Neural progenitor cell (in vitro differentiated cells): ENCODE results near the gene ECE2. TPM values are rescaled to one million over a fixed set of nuclear protein-coding genes. Genes with fewer than 3 reads are reported as not detected.

Source experiments
- DNase-seq: peaks from one replicate; pipeline ENCODE4 v3.0.0-alpha.2; 2016; ENCODE audit warnings: low spot score
- H2AFZ ChIP-seq: fragments of 200-600 bp; sonication (generic); replicated peaks from 2 replicates; pipeline ENCODE4 v1.6.1; 2016; ENCODE audit warnings: antibody characterized with exemption
- H3F3A ChIP-seq: fragments of 200-600 bp; sonication (generic); 2 replicates; pipeline ENCODE4 v1.6.1; 2016; ENCODE audit warnings: antibody characterized with exemption, low read depth
- H3K27ac ChIP-seq: fragments of 200-600 bp; sonication (generic); 2 replicates; pipeline ENCODE4 v1.5.1; 2016; ENCODE audit warnings: mild to moderate bottlenecking
- H3K27me3 ChIP-seq: fragments of 200-600 bp; sonication (generic); 2 replicates; pipeline ENCODE4 v1.6.1; 2016; ENCODE audit warnings: mild to moderate bottlenecking, moderate library complexity
- H3K36me3 ChIP-seq: fragments of 200-600 bp; sonication (generic); 2 replicates; pipeline ENCODE4 v1.5.1; 2016
- H3K4me1 ChIP-seq: fragments of 200-600 bp; sonication (generic); 2 replicates; pipeline ENCODE4 v1.6.1; 2016; ENCODE audit warnings: mixed run types
- H3K4me2 ChIP-seq: fragments of 200-600 bp; sonication (generic); 2 replicates; pipeline ENCODE4 v1.6.1; 2016
- H3K4me3 ChIP-seq: fragments of 200-600 bp; sonication (generic); 2 replicates; pipeline ENCODE4 v1.5.1; 2016
- H3K79me2 ChIP-seq: fragments of 200-600 bp; sonication (generic); 2 replicates; pipeline ENCODE4 v1.6.1; 2016; ENCODE audit warnings: low read depth
- H3K9ac ChIP-seq: fragments of 200-600 bp; sonication (generic); 2 replicates; pipeline ENCODE4 v1.6.1; 2016
- H3K9me3 ChIP-seq: fragments of 200-600 bp; sonication (generic); 2 replicates; pipeline ENCODE4 v1.5.1; 2016; ENCODE audit warnings: low read depth
- H4K20me1 ChIP-seq: fragments of 200-600 bp; sonication (generic); 2 replicates; pipeline ENCODE4 v1.6.1; 2016; ENCODE audit warnings: low read depth
- H3K27ac Mint-ChIP-seq: 3 replicates; pipeline ENCODE4 v1.8.0; 2021; ENCODE audit warnings: mixed read lengths
- H3K27me3 Mint-ChIP-seq: 2 replicates; pipeline ENCODE4 v1.8.0; 2022; ENCODE audit warnings: low read depth, mild to moderate bottlenecking, inconsistent platforms, moderate library complexity, mixed read lengths; ENCODE audit not compliant: insufficient read depth
- H3K36me3 Mint-ChIP-seq: 3 replicates; pipeline ENCODE4 v1.8.0; 2021; ENCODE audit warnings: mixed read lengths
- H3K4me1 Mint-ChIP-seq: 3 replicates; pipeline ENCODE4 v1.8.0; 2021; ENCODE audit warnings: mixed read lengths
- H3K4me3 Mint-ChIP-seq: 3 replicates; pipeline ENCODE4 v1.8.0; 2021; ENCODE audit warnings: mild to moderate bottlenecking, moderate library complexity, mixed read lengths
- H3K9me3 Mint-ChIP-seq: 3 replicates; pipeline ENCODE4 v1.8.0; 2020; ENCODE audit warnings: mixed read lengths
- EZH2 ChIP-seq: fragments of 200-600 bp; sonication (generic); IDR thresholded peaks from 2 replicates; pipeline ENCODE4 v1.6.1; 2017; ENCODE audit warnings: antibody characterized with exemption, mild to moderate bottlenecking, moderate library complexity
- EZH2phosphoT487 ChIP-seq: fragments of 200-600 bp; sonication (generic); IDR thresholded peaks from 2 replicates; pipeline ENCODE4 v1.6.1; 2017; ENCODE audit warnings: antibody characterized with exemption
- total RNA-seq: library from RNA; depleted of rRNA; stranded (reverse); fragments of >200 nt; gene quantifications from 2 replicates; pipeline ENCODE4 v1.2.3, GENCODE V29; 2015; ENCODE audit warnings: low replicate concordance
- TF ChIP-seq, protein P1 (sequence below): fragments of 200-600 bp; sonication (generic); IDR thresholded peaks from 2 replicates; pipeline ENCODE4 v1.5.1; 2017; ENCODE audit warnings: antibody characterized with exemption, mild to moderate bottlenecking

The ECE2 gene
- total RNA-seq, 1 donor from 2014 or later: not detected

- Histone ChIP-seq H4K20me1 (peaks cover 4% of the 10 kb centered on the region), H3K4me2 (no peak overlapping the region), H3K27ac (no peak overlapping the region), H3F3A (peaks cover 17% of the 10 kb centered on the region), H3K27me3 (no peaks in the 10 kb centered on the region), H3K4me3 (no peak overlapping the region), H2AFZ (no peak overlapping the region), H3K79me2 (no peaks in the 10 kb centered on the region), H3K36me3 (peaks cover 3% of the 10 kb centered on the region), H3K4me1 (no peaks in the 10 kb centered on the region), H3K9ac (no peak overlapping the region), H3K9me3 (no peaks in the 10 kb centered on the region)
- peaks cover 45% of the 10 kb centered on the region for H3K36me3 Mint-ChIP-seq
- no peak for DNase-seq
- no peak overlapping the region for H3K27ac Mint-ChIP-seq
- H3K27me3 Mint-ChIP-seq: peaks cover 3% of the 10 kb centered on the region
- peaks cover 4% of the 10 kb centered on the region for H3K4me1 Mint-ChIP-seq
- TF ChIP-seq EZH2: no peak
- TF ChIP-seq, protein P1, sequence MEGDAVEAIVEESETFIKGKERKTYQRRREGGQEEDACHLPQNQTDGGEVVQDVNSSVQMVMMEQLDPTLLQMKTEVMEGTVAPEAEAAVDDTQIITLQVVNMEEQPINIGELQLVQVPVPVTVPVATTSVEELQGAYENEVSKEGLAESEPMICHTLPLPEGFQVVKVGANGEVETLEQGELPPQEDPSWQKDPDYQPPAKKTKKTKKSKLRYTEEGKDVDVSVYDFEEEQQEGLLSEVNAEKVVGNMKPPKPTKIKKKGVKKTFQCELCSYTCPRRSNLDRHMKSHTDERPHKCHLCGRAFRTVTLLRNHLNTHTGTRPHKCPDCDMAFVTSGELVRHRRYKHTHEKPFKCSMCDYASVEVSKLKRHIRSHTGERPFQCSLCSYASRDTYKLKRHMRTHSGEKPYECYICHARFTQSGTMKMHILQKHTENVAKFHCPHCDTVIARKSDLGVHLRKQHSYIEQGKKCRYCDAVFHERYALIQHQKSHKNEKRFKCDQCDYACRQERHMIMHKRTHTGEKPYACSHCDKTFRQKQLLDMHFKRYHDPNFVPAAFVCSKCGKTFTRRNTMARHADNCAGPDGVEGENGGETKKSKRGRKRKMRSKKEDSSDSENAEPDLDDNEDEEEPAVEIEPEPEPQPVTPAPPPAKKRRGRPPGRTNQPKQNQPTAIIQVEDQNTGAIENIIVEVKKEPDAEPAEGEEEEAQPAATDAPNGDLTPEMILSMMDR: no peak
- H3K4me3 Mint-ChIP-seq: no peak overlapping the region
- no peaks in the 10 kb centered on the region for H3K9me3 Mint-ChIP-seq
These were observed 32.1 kb downstream of the ECE2 start for GRCh38 chr3:184307915-184308314.

GRCh38 chr3:184308744-184309143 lies 32.9 kb downstream of the ECE2 start:
- peaks cover 3% of the 10 kb centered on the region for H3K36me3 ChIP-seq

GRCh38 chr3:184311633-184312032 lies 35.8 kb downstream of the ECE2 start:
- Mint-ChIP-seq H3K27me3 (peaks cover 6% of the 10 kb centered on the region), H3K4me3 (no peak overlapping the region), H3K36me3 (peaks cover 31% of the 10 kb centered on the region), H3K27ac (no peak overlapping the region), H3K4me1 (peaks cover 12% of the 10 kb centered on the region), H3K9me3 (no peaks in the 10 kb centered on the region)
- no peak for DNase-seq
- Histone ChIP-seq H3K4me2 (no peak overlapping the region), H3K4me1 (peaks cover 11% of the 10 kb centered on the region), H3K36me3 (no peaks in the 10 kb centered on the region), H3K4me3 (no peak overlapping the region), H3F3A (peaks cover 25% of the 10 kb centered on the region), H3K27me3 (no peaks in the 10 kb centered on the region), H3K9me3 (no peaks in the 10 kb centered on the region), H2AFZ (no peak overlapping the region), H4K20me1 (peaks cover 18% of the 10 kb centered on the region), H3K27ac (no peak overlapping the region), H3K79me2 (peaks cover 23% of the 10 kb centered on the region), H3K9ac (no peak overlapping the region)
- TF ChIP-seq, protein P1: no peak
- TF ChIP-seq EZH2: no peak
- TF ChIP-seq EZH2phosphoT487: no peak

More at GRCh38 chr3:184308744-184309143, 32.9 kb downstream of the ECE2 start:
- H3K4me3 Mint-ChIP-seq: no peak overlapping the region
- peaks cover 3% of the 10 kb centered on the region for H3K27me3 Mint-ChIP-seq
- H3K9ac ChIP-seq: no peak overlapping the region
- no peaks in the 10 kb centered on the region for H3K9me3 ChIP-seq
- H3K36me3 Mint-ChIP-seq: peaks cover 45% of the 10 kb centered on the region
- H3K27ac Mint-ChIP-seq: no peak overlapping the region
- H2AFZ ChIP-seq: no peak overlapping the region
- DNase-seq: no peak
- H3K4me3 ChIP-seq: no peak overlapping the region
- H3K27me3 ChIP-seq: no peaks in the 10 kb centered on the region
- no peak overlapping the region for H3K4me2 ChIP-seq
- H3K27ac ChIP-seq: no peak overlapping the region
- TF ChIP-seq, protein P1: no peak
- TF ChIP-seq EZH2: no peak
- TF ChIP-seq EZH2phosphoT487: no peak
- H4K20me1 ChIP-seq: peaks cover 4% of the 10 kb centered on the region
- H3K79me2 ChIP-seq: no peaks in the 10 kb centered on the region
- H3K9me3 Mint-ChIP-seq: no peaks in the 10 kb centered on the region
- H3K4me1 ChIP-seq: no peaks in the 10 kb centered on the region
- peaks cover 18% of the 10 kb centered on the region for H3F3A ChIP-seq
- peaks cover 4% of the 10 kb centered on the region for H3K4me1 Mint-ChIP-seq
